A673 (cell line): ENCODE results near the gene MPRIP. TPM values are rescaled to one million over a fixed set of nuclear protein-coding genes. Genes with fewer than 3 reads are reported as not detected.

ENCODE experiments used
- BruUV-seq: library from RNA; stranded (reverse); fragments of 400-500 nt; replicated peaks from 2 replicates; lab custom pipeline; 2021; lab: Mats Ljungman, UMichigan
- CTCF ChIA-PET: fragments of 300-600 bp; sonication (Branson Sonifier 250); formaldehyde crosslinking; loops from one replicate; lab custom pipeline; 2022; ENCODE audit warnings: antibody characterized with exemption; lab: Charles Lee
- POLR2A ChIA-PET: fragments of 300-600 bp; sonication (Branson Sonifier 250); formaldehyde crosslinking; loops from one replicate; lab custom pipeline; 2022; ENCODE audit warnings: antibody characterized with exemption; ENCODE audit not compliant: low non-redundant PET; lab: Charles Lee
- DNase-seq: peaks from one replicate; pipeline ENCODE4 v3.0.0-alpha.2; 2015; ENCODE audit warnings: low spot score
- H3K27ac ChIP-seq: fragments of 200-600 bp; sonication (generic); 2 replicates; pipeline ENCODE4 v1.5.1; 2016; ENCODE audit warnings: mixed run types, low read depth, mild to moderate bottlenecking, mixed read lengths, antibody characterized with exemption, low read length; ENCODE audit not compliant: poor library complexity, severe bottlenecking
- H3K27me3 ChIP-seq: fragments of 200-600 bp; sonication (generic); replicated peaks from 2 replicates; pipeline ENCODE4 v1.6.1; 2017; ENCODE audit warnings: mixed run types, low read depth, mild to moderate bottlenecking, mixed read lengths, antibody characterized with exemption, low read length; ENCODE audit not compliant: insufficient read depth, poor library complexity
- H3K36me3 ChIP-seq: fragments of 200-600 bp; sonication (generic); 2 replicates; pipeline ENCODE4 v1.6.1; 2016; ENCODE audit warnings: mixed run types, mild to moderate bottlenecking, mixed read lengths, antibody characterized with exemption, low read length; ENCODE audit not compliant: insufficient read depth, poor library complexity, severe bottlenecking
- H3K4me1 ChIP-seq: fragments of 200-600 bp; sonication (generic); 2 replicates; pipeline ENCODE4 v1.6.1; 2017; ENCODE audit warnings: mixed run types, mild to moderate bottlenecking, mixed read lengths, antibody characterized with exemption, low read length; ENCODE audit not compliant: insufficient read depth, poor library complexity, severe bottlenecking
- H3K4me3 ChIP-seq: fragments of 200-600 bp; sonication (generic); 2 replicates; pipeline ENCODE4 v1.5.1; 2016; ENCODE audit warnings: low read depth, mixed run types, mild to moderate bottlenecking, mixed read lengths, low read length; ENCODE audit not compliant: poor library complexity, severe bottlenecking
- H3K9me3 ChIP-seq: fragments of 200-600 bp; sonication (generic); 2 replicates; pipeline ENCODE4 v1.6.1; 2016; ENCODE audit warnings: mixed run types, low read depth, mild to moderate bottlenecking, mixed read lengths, antibody characterized with exemption, low read length; ENCODE audit not compliant: poor library complexity, severe bottlenecking
- EZH2 ChIP-seq: fragments of 200-600 bp; sonication (generic); IDR thresholded peaks from 2 replicates; pipeline ENCODE4 v1.6.1; 2017; ENCODE audit warnings: borderline replicate concordance, low read depth, mild to moderate bottlenecking, mixed read lengths, antibody characterized with exemption, low read length; ENCODE audit not compliant: poor library complexity, severe bottlenecking
- intact Hi-C: fragments of 100-400 bp; cut with micrococcal nuclease; formaldehyde crosslinking; loops from one replicate; pipeline ENCODE4 v1.10.0; 2022; ENCODE audit not compliant: unreplicated experiment
- total RNA-seq: library from RNA; stranded (reverse); gene quantifications from 2 replicates; pipeline ENCODE4 v1.2.3, GENCODE V29; 2021
- TF ChIP-seq, protein P1 (sequence below): fragments of 300-800, 200-600 bp; sonication (generic); conservative IDR thresholded peaks from 2 replicates; pipeline ENCODE4 v1.5.1; 2017; ENCODE audit warnings: low read depth, mild to moderate bottlenecking, antibody characterized with exemption, low read length, moderate library complexity, mixed read lengths

MPRIP gene
- total RNA-seq, 1 experiment from 2014 or later = 290 TPM

DNA sequence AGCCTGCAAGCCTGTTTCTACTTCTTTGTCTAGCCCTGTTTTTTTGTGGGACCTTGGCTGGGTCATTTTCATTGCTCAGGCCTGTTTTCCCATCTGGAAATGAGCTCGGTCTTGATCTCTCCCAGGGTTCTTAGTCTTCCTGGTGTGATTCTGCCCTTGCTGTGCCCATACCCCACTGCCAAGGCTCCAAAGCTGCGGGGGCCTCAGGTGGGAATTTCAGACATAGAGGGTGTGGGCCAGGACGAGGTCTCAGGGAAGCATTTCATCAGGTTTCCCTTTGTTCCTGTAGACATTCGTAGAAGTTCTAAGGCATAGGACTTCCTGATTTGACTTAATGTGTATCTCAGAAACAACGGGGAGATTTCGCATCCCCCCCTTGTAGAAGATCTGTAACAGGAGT, 5.8 kb downstream of the MPRIP start:
- ChIA-PET CTCF (no interaction called here), POLR2A (no interaction called here)
- no peak for DNase-seq
- TF ChIP-seq, protein P1, sequence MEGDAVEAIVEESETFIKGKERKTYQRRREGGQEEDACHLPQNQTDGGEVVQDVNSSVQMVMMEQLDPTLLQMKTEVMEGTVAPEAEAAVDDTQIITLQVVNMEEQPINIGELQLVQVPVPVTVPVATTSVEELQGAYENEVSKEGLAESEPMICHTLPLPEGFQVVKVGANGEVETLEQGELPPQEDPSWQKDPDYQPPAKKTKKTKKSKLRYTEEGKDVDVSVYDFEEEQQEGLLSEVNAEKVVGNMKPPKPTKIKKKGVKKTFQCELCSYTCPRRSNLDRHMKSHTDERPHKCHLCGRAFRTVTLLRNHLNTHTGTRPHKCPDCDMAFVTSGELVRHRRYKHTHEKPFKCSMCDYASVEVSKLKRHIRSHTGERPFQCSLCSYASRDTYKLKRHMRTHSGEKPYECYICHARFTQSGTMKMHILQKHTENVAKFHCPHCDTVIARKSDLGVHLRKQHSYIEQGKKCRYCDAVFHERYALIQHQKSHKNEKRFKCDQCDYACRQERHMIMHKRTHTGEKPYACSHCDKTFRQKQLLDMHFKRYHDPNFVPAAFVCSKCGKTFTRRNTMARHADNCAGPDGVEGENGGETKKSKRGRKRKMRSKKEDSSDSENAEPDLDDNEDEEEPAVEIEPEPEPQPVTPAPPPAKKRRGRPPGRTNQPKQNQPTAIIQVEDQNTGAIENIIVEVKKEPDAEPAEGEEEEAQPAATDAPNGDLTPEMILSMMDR = no peak
- no peak for TF ChIP-seq EZH2
- H3K27me3 ChIP-seq = no peaks in the 10 kb centered on the region
- no peaks in the 10 kb centered on the region for H3K9me3 ChIP-seq
- BruUV-seq = no TSS peak
- H3K36me3 ChIP-seq = peaks cover 7% of the 10 kb centered on the region
- peaks cover 40% of the 10 kb centered on the region for H3K4me1 ChIP-seq
- H3K4me3 ChIP-seq = no peak overlapping the region
- intact Hi-C loops = no loop called here
- no peak overlapping the region for H3K27ac ChIP-seq

DNA sequence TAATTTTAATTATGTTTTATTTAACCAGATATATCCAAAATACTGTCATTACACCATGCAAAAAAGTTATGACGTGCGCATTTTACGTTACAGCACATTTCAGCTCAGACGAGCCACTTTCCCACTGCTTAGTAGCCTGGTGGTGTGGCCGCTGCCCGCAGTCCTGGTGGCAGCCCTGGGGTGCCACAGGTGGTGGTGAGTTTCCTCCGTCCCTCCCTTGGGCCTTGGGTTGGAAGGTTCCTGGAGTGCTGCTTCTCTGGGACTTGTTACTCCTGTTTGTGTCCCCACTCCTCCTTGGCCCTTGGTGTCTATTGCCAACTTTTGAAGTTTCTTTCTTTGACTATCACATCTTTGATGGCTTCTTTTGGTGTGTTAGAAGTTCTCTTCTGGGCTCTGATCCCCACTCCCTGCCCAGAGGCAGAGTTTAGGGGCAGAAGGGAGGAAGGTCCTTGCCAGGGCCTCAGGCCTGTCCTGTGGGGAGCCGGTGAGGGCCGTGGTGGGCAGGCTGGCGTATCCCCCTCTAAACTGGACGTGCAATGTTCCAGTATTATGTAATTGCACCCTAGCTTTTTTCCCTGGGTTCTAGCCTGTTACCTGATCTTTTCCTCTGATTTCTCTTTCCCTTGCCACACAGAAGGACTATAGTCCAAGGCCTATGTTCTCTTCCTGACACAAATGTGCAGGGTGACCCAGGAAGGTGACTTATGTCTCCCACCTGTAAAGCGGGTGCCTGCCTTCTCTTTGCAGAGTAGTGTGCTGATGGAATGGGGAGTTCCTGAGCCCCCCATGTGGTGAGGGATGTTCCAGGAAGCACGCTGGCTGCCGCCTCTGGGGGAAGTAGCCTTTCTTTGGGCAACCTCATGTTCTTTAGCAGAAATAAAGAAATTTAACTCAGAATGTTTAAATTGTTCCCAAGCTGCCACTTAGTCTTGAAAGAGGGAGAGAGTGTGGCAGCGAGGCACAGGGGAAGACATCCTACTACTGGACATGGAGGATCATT, 8.4 kb downstream of the MPRIP start:
- intact Hi-C loops = no loop called here
- Histone ChIP-seq H3K27me3 (no peaks in the 10 kb centered on the region), H3K4me1 (peaks cover 38% of the 10 kb centered on the region), H3K27ac (no peak overlapping the region), H3K9me3 (no peaks in the 10 kb centered on the region), H3K36me3 (peaks cover 7% of the 10 kb centered on the region), H3K4me3 (no peak overlapping the region)
- BruUV-seq = no TSS peak
- no peak for DNase-seq
- POLR2A ChIA-PET = no interaction called here
- CTCF ChIA-PET = no interaction called here
- TF ChIP-seq EZH2 = no peak
- TF ChIP-seq, protein P1 = no peak

DNA sequence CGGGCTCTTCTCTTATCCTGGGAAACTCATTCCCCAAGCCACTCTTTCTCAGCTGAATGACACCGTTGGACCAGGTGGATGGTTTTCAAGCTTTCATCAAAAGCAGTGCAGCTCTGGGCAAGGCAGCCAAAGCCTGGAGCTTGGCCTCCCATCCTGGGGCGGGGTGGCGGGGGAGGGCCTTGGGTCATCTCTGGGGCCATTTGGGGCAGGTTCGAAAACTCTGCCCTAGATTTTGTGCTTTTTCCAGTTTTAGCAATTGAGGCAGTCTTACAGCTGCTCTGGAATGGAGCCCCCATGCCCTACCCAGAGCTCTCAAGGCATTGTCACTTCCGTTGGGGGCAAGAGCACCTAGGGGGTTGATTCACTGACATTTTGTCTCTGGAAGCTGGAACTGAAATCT, 9.1 kb downstream of the MPRIP start:
- DNase-seq = no peak
- Histone ChIP-seq H3K27me3 (no peaks in the 10 kb centered on the region), H3K36me3 (peaks cover 3% of the 10 kb centered on the region), H3K4me3 (no peak overlapping the region), H3K4me1 (peaks cover 38% of the 10 kb centered on the region), H3K9me3 (no peaks in the 10 kb centered on the region), H3K27ac (peak overlapping the region; percentile 53)
- TF ChIP-seq, protein P1 = no peak
- no peak for TF ChIP-seq EZH2
- ChIA-PET POLR2A (interaction anchor here (0.6 kb wide), 1 partner anchor 8 kb away, joined by 4 read pairs; no protein-coding TSS in a partner anchor), CTCF (no interaction called here)
- no TSS peak for BruUV-seq
- intact Hi-C loops = no loop called here
